HepG2 (cell line): ENCODE results near the gene HSPB9. TPM values are rescaled to one million over a fixed set of nuclear protein-coding genes. Genes with fewer than 3 reads are reported as not detected.

Experiments
- EEA1 ChIP-seq: sonication (generic); formaldehyde crosslinking; IDR thresholded peaks from 2 replicates; pipeline ENCODE4 v1.5.1; 2020; ENCODE audit warnings: mild to moderate bottlenecking, missing genetic modification reagents, borderline replicate concordance
- EHMT2 ChIP-seq: fragments of 200-600 bp; sonication (generic); IDR thresholded peaks from 2 replicates; pipeline ENCODE4 v1.7.0; 2017; ENCODE audit warnings: antibody characterized with exemption, low read depth, low read length, borderline replicate concordance
- HDAC1 ChIP-seq: sonication (generic); formaldehyde crosslinking; IDR thresholded peaks from 2 replicates; pipeline ENCODE4 v1.5.1; 2020; ENCODE audit warnings: mild to moderate bottlenecking, missing genetic modification reagents
- HNF4G ChIP-seq, 2 experiments: sonication (generic) in 1 of 2; formaldehyde crosslinking in 1 of 2; IDR thresholded peaks; 2 replicates each; pipeline versions ENCODE4 v1.4.0 to v1.6.1; 2011 to 2020; ENCODE audit warnings: borderline replicate concordance in 2 of 2, low read depth in 2 of 2, mild to moderate bottlenecking in 2 of 2, low read length in 1 of 2, missing genetic modification reagents in 1 of 2, moderate library complexity in 1 of 2
- MBD4 ChIP-seq: IDR thresholded peaks from 2 replicates; pipeline ENCODE4 v1.6.1; 2012; ENCODE audit warnings: low read length, inconsistent platforms, borderline replicate concordance
- NRL ChIP-seq: sonication (generic); formaldehyde crosslinking; IDR thresholded peaks from 2 replicates; pipeline ENCODE4 v1.5.0; 2020; ENCODE audit warnings: missing genetic modification reagents, mild to moderate bottlenecking, moderate library complexity, borderline replicate concordance
- PITX1 ChIP-seq: sonication (generic); formaldehyde crosslinking; IDR thresholded peaks from 2 replicates; pipeline ENCODE4 v1.5.1; 2020; ENCODE audit warnings: mild to moderate bottlenecking, missing genetic modification reagents
- SMARCC2 ChIP-seq: fragments of 450-650 bp; IDR thresholded peaks from 2 replicates; pipeline ENCODE4 v1.6.1; 2017; ENCODE audit warnings: antibody characterized with exemption, mild to moderate bottlenecking
- ZNF556 ChIP-seq: sonication (generic); formaldehyde crosslinking; IDR thresholded peaks from 2 replicates; pipeline ENCODE4 v1.4.0; 2020; ENCODE audit warnings: mild to moderate bottlenecking, missing genetic modification reagents, borderline replicate concordance
- ZNF615 ChIP-seq: sonication (generic); formaldehyde crosslinking; IDR thresholded peaks from 2 replicates; pipeline ENCODE4 v1.5.0; 2020; ENCODE audit warnings: mild to moderate bottlenecking, missing genetic modification reagents, borderline replicate concordance
- ZNF775 ChIP-seq: sonication (generic); formaldehyde crosslinking; IDR thresholded peaks from 2 replicates; pipeline ENCODE4 v1.4.0; 2020; ENCODE audit warnings: missing genetic modification reagents, mild to moderate bottlenecking, moderate library complexity, borderline replicate concordance
- ZNF777 ChIP-seq: sonication (generic); formaldehyde crosslinking; IDR thresholded peaks from 2 replicates; pipeline ENCODE4 v1.4.0; 2020; ENCODE audit warnings: missing genetic modification reagents
- ZNF780A ChIP-seq: sonication (generic); formaldehyde crosslinking; IDR thresholded peaks from 2 replicates; pipeline ENCODE4 v1.8.0; 2022; ENCODE audit warnings: mild to moderate bottlenecking, missing genetic modification reagents, moderate library complexity
- ZNF781 ChIP-seq: sonication (generic); formaldehyde crosslinking; IDR thresholded peaks from 2 replicates; pipeline ENCODE4 v1.5.1; 2020; ENCODE audit warnings: borderline replicate concordance, mild to moderate bottlenecking, missing genetic modification reagents; ENCODE audit errors: not compliant biosample characterization
- polyA plus RNA-seq, 8 experiments: library from polyadenylated mRNA; depleted of rRNA in 3 of 8; stranded (reverse) in 7 of 8; unstranded in 1 of 8; fragments of >200 nt; fragmentation: Illumina TruSeq in 4 of 8; extraction: Trizol in 4 of 8; gene quantifications; 2 replicates each; pipeline versions ENCODE4 v1.2.1 to v1.2.3, GENCODE V29; 2011 to 2016; ENCODE audit warnings: low read depth in 4 of 8, missing spikeins in 1 of 8, mixed read lengths in 1 of 8; ENCODE audit not compliant: insufficient read depth in 1 of 8
- total RNA-seq, 5 experiments: library from RNA; depleted of rRNA; stranded (reverse); fragments of >200 nt; fragmentation: Illumina TruSeq; extraction: Trizol; gene quantifications; 2 replicates each; pipeline ENCODE4 v1.2.3, GENCODE V29; 2016; ENCODE audit warnings: low read depth in 1 of 5
- TF ChIP-seq, protein P1 (sequence below): sonication (generic); formaldehyde crosslinking; IDR thresholded peaks from 2 replicates; pipeline ENCODE4 v1.4.0; 2020; ENCODE audit warnings: missing genetic modification reagents, borderline replicate concordance
- TF ChIP-seq, protein P2 (sequence below): sonication (generic); formaldehyde crosslinking; IDR thresholded peaks from 2 replicates; pipeline ENCODE4 v1.5.0; 2020; ENCODE audit warnings: mild to moderate bottlenecking, missing genetic modification reagents
- TF ChIP-seq, protein P3 (sequence below): sonication (generic); formaldehyde crosslinking; IDR thresholded peaks from 2 replicates; pipeline ENCODE4 v1.5.1; 2020; ENCODE audit warnings: mild to moderate bottlenecking, moderate library complexity, missing genetic modification reagents

HSPB9 gene
- total and polyA plus RNA-seq, 2 of the 13 experiments (the other 11 are each of a cell fraction or from before 2014, with no cell fraction given): 0.05 to 0.24 TPM

DNA sequence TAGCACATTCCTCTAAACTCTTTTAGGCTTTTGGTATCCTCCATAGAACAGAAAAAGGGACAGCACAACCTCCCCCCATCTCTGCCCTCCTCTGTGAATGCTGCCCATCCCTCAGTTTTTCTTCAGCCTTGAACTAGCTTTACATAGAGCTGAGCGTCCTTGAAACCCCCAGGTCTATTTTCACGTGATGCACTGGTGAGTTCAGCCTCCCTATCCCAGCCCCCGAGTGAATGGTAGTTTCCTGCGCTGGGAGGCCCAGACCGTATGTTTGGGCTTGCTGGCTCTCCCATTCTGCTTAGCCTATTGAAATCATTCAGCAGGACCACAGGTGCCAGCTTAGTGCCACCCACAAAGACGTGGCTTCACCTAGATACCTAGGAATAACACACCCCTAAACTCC lies 46.8 kb upstream of the HSPB9 start (continued):
- TF ChIP-seq, protein P1, sequence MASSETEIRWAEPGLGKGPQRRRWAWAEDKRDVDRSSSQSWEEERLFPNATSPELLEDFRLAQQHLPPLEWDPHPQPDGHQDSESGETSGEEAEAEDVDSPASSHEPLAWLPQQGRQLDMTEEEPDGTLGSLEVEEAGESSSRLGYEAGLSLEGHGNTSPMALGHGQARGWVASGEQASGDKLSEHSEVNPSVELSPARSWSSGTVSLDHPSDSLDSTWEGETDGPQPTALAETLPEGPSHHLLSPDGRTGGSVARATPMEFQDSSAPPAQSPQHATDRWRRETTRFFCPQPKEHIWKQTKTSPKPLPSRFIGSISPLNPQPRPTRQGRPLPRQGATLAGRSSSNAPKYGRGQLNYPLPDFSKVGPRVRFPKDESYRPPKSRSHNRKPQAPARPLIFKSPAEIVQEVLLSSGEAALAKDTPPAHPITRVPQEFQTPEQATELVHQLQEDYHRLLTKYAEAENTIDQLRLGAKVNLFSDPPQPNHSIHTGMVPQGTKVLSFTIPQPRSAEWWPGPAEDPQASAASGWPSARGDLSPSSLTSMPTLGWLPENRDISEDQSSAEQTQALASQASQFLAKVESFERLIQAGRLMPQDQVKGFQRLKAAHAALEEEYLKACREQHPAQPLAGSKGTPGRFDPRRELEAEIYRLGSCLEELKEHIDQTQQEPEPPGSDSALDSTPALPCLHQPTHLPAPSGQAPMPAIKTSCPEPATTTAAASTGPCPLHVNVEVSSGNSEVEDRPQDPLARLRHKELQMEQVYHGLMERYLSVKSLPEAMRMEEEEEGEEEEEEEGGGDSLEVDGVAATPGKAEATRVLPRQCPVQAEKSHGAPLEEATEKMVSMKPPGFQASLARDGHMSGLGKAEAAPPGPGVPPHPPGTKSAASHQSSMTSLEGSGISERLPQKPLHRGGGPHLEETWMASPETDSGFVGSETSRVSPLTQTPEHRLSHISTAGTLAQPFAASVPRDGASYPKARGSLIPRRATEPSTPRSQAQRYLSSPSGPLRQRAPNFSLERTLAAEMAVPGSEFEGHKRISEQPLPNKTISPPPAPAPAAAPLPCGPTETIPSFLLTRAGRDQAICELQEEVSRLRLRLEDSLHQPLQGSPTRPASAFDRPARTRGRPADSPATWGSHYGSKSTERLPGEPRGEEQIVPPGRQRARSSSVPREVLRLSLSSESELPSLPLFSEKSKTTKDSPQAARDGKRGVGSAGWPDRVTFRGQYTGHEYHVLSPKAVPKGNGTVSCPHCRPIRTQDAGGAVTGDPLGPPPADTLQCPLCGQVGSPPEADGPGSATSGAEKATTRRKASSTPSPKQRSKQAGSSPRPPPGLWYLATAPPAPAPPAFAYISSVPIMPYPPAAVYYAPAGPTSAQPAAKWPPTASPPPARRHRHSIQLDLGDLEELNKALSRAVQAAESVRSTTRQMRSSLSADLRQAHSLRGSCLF (CRISPR knock-in tag): no peak
- TF ChIP-seq HNF4G (IDR thresholded peaks at IDR 0.05; ENCODE audit: borderline replicate concordance, low read depth, low read length): no peak
- TF ChIP-seq HNF4G (CRISPR knock-in tag; IDR thresholded peaks at IDR 0.05; ENCODE audit: borderline replicate concordance, low read depth): 0 out of 2 replicates have a peak, but pooled peaks have one; percentile 31
- TF ChIP-seq, protein P2, sequence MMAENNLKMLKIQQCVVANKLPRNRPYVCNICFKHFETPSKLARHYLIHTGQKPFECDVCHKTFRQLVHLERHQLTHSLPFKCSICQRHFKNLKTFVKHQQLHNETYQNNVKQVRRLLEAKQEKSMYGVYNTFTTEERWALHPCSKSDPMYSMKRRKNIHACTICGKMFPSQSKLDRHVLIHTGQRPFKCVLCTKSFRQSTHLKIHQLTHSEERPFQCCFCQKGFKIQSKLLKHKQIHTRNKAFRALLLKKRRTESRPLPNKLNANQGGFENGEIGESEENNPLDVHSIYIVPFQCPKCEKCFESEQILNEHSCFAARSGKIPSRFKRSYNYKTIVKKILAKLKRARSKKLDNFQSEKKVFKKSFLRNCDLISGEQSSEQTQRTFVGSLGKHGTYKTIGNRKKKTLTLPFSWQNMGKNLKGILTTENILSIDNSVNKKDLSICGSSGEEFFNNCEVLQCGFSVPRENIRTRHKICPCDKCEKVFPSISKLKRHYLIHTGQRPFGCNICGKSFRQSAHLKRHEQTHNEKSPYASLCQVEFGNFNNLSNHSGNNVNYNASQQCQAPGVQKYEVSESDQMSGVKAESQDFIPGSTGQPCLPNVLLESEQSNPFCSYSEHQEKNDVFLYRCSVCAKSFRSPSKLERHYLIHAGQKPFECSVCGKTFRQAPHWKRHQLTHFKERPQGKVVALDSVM (CRISPR knock-in tag): peak; percentile 72
- no peak for TF ChIP-seq ZNF615 (CRISPR knock-in tag)
- no peak for TF ChIP-seq NRL (CRISPR knock-in tag)
- no peak for TF ChIP-seq MBD4
- no peak for TF ChIP-seq ZNF775 (CRISPR knock-in tag)
- TF ChIP-seq ZNF781: peak; percentile 62
- TF ChIP-seq EHMT2: no peak
- TF ChIP-seq, protein P3, sequence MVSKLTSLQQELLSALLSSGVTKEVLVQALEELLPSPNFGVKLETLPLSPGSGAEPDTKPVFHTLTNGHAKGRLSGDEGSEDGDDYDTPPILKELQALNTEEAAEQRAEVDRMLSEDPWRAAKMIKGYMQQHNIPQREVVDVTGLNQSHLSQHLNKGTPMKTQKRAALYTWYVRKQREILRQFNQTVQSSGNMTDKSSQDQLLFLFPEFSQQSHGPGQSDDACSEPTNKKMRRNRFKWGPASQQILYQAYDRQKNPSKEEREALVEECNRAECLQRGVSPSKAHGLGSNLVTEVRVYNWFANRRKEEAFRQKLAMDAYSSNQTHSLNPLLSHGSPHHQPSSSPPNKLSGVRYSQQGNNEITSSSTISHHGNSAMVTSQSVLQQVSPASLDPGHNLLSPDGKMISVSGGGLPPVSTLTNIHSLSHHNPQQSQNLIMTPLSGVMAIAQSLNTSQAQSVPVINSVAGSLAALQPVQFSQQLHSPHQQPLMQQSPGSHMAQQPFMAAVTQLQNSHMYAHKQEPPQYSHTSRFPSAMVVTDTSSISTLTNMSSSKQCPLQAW (CRISPR knock-in tag): 0 out of 2 replicates have a peak, but pooled peaks have one; percentile 9
- no peak for TF ChIP-seq EEA1 (CRISPR knock-in tag)
- TF ChIP-seq HDAC1 (CRISPR knock-in tag): peak; percentile 32; the same call in 1 of the 2 replicates
- TF ChIP-seq SMARCC2: no peak
- TF ChIP-seq PITX1 (CRISPR knock-in tag): peak; percentile 31; the same call in 1 of the 2 replicates
- TF ChIP-seq ZNF780A: no peak
- no peak for TF ChIP-seq ZNF556 (CRISPR knock-in tag)
- TF ChIP-seq ZNF777 (CRISPR knock-in tag): peak; percentile 32; the same call in 1 of the 2 replicates
